ENCODE measurements around the gene SBF1.

The SBF1 gene

GRCh38 chr22:50436841-50437341 lies 37.9 kb downstream of the SBF1 start:
- TF ChIP-seq ZNF70 (CRISPR knock-in tag; IDR thresholded peaks at IDR 0.05) (no peak), ZFP30 (CRISPR knock-in tag; IDR thresholded peaks at IDR 0.05) (no peak)
- ATAC-seq: no peak

- ATAC-seq: no peak
- TF ChIP-seq ZFP30 (CRISPR knock-in tag; IDR thresholded peaks at IDR 0.05): no peak
- TF ChIP-seq CREB5 (CRISPR knock-in tag; IDR thresholded peaks at IDR 0.05; ENCODE audit: low read depth): no peak
- no peak for TF ChIP-seq ZNF70 (CRISPR knock-in tag; IDR thresholded peaks at IDR 0.05)
- TF ChIP-seq TOX (CRISPR knock-in tag; IDR thresholded peaks at IDR 0.05; ENCODE audit: borderline replicate concordance): no peak
- no peak for TF ChIP-seq SNAI2 (CRISPR knock-in tag; IDR thresholded peaks at IDR 0.05)
- no peak for TF ChIP-seq PATZ1 (CRISPR knock-in tag; IDR thresholded peaks at IDR 0.05; ENCODE audit: borderline replicate concordance)
- TF ChIP-seq ISL1 (CRISPR knock-in tag; IDR thresholded peaks at IDR 0.05): no peak
- TF ChIP-seq CSRNP3 (CRISPR knock-in tag; IDR thresholded peaks at IDR 0.05): no peak
- TF ChIP-seq GLIS3 (CRISPR knock-in tag; IDR thresholded peaks at IDR 0.05): no peak
- no peak for TF ChIP-seq ZFP3 (CRISPR knock-in tag; IDR thresholded peaks at IDR 0.05)
- no peak for TF ChIP-seq RARB (CRISPR knock-in tag; IDR thresholded peaks at IDR 0.05)
- no peak for TF ChIP-seq POU6F1 (CRISPR knock-in tag; IDR thresholded peaks at IDR 0.05; ENCODE audit: borderline replicate concordance, low read depth)
- no peak for TF ChIP-seq ZNF8 (CRISPR knock-in tag; IDR thresholded peaks at IDR 0.05)
- no peak for TF ChIP-seq ZC3H10 (CRISPR knock-in tag; IDR thresholded peaks at IDR 0.05)
Observed at GRCh38 chr22:50436015-50436830, 38.6 kb downstream of the SBF1 start.

GRCh38 chr22:50435291-50436014 lies 39.4 kb downstream of the SBF1 start:
- ATAC-seq: no peak
- TF ChIP-seq ZNF565 (CRISPR knock-in tag; conservative IDR thresholded peaks at IDR 0.05; ENCODE audit: low read depth): no peak
- TF ChIP-seq ZC3H10 (CRISPR knock-in tag; IDR thresholded peaks at IDR 0.05): no peak
- TF ChIP-seq ISL1 (CRISPR knock-in tag; IDR thresholded peaks at IDR 0.05): no peak

- no peak for ATAC-seq
- TF ChIP-seq CREB5 (CRISPR knock-in tag; IDR thresholded peaks at IDR 0.05; ENCODE audit: low read depth) (no peak), RARB (CRISPR knock-in tag; IDR thresholded peaks at IDR 0.05) (no peak), ZFP30 (CRISPR knock-in tag; IDR thresholded peaks at IDR 0.05) (no peak), ISL1 (CRISPR knock-in tag; IDR thresholded peaks at IDR 0.05) (no peak), SNAI2 (CRISPR knock-in tag; IDR thresholded peaks at IDR 0.05) (no peak), ESRRG (CRISPR knock-in tag; IDR thresholded peaks at IDR 0.05) (no peak), BACH2 (CRISPR knock-in tag; IDR thresholded peaks at IDR 0.05; ENCODE audit: borderline replicate concordance) (no peak), POU6F1 (CRISPR knock-in tag; IDR thresholded peaks at IDR 0.05; ENCODE audit: borderline replicate concordance, low read depth) (no peak), PPARA (CRISPR knock-in tag; IDR thresholded peaks at IDR 0.05; ENCODE audit: borderline replicate concordance) (no peak), CSRNP3 (CRISPR knock-in tag; IDR thresholded peaks at IDR 0.05) (no peak), ZNF70 (CRISPR knock-in tag; IDR thresholded peaks at IDR 0.05) (no peak), CSDC2 (CRISPR knock-in tag; IDR thresholded peaks at IDR 0.05) (no peak), ZNF565 (CRISPR knock-in tag; conservative IDR thresholded peaks at IDR 0.05; ENCODE audit: low read depth) (no peak), ZFP3 (CRISPR knock-in tag; IDR thresholded peaks at IDR 0.05) (no peak), PATZ1 (CRISPR knock-in tag; IDR thresholded peaks at IDR 0.05; ENCODE audit: borderline replicate concordance) (no peak), OSR1 (CRISPR knock-in tag; IDR thresholded peaks at IDR 0.05) (no peak)
Observed at GRCh38 chr22:50434849-50435248, 40.0 kb downstream of the SBF1 start.

Data from SK-N-SH treated with all-trans-retinoic acid at 6 μM for 48 hours (cell line).